ENCODE measurements around the gene HNF1A. TPM values are rescaled to one million over a fixed set of nuclear protein-coding genes. Genes with fewer than 3 reads are reported as not detected.
A peak's percentile ranks its signal among the peaks of the same experiment; 100 is the strongest.

The HNF1A gene
- total and polyA plus RNA-seq, 2 of the 13 experiments (the other 11 are each of a cell fraction or from before 2014, with no cell fraction given): 13.4 to 34.7 TPM

GRCh38 chr12:120979862-120980696 is 1.7 kb downstream of the HNF1A start (continued):
- no peak; the same call in 1 of the 2 replicates for TF ChIP-seq ZNF335 (CRISPR knock-in tag; IDR thresholded peaks at IDR 0.05)
- peak; percentile 90 for TF ChIP-seq PATZ1 (CRISPR knock-in tag; IDR thresholded peaks at IDR 0.05)
- no peak for TF ChIP-seq ZNF34 (CRISPR knock-in tag; IDR thresholded peaks at IDR 0.05; ENCODE audit: borderline replicate concordance)
- 0 out of 2 replicates have a peak, but pooled peaks have one; percentile 44 for TF ChIP-seq BRCA1 (CRISPR knock-in tag; IDR thresholded peaks at IDR 0.05)
- no peak for TF ChIP-seq ZNF513 (CRISPR knock-in tag; conservative IDR thresholded peaks at IDR 0.05)
- peak; percentile 76; the same call in 1 of the 2 replicates for TF ChIP-seq ZNF264 (CRISPR knock-in tag; IDR thresholded peaks at IDR 0.05)
- TF ChIP-seq ZNF839 (CRISPR knock-in tag; IDR thresholded peaks at IDR 0.05; ENCODE audit: borderline replicate concordance): 0 out of 2 replicates have a peak, but pooled peaks have one; percentile 61
- TF ChIP-seq ZNF776 (CRISPR knock-in tag; IDR thresholded peaks at IDR 0.05): no peak
- TF ChIP-seq ZNF678 (CRISPR knock-in tag; IDR thresholded peaks at IDR 0.05): no peak
- no peak for TF ChIP-seq ELF4 (CRISPR knock-in tag; IDR thresholded peaks at IDR 0.05; ENCODE audit: borderline replicate concordance)
- no peak for TF ChIP-seq ZNF564 (CRISPR knock-in tag; IDR thresholded peaks at IDR 0.05)
- TF ChIP-seq ZNF30 (CRISPR knock-in tag; IDR thresholded peaks at IDR 0.05): no peak
- TF ChIP-seq SUZ12 (IDR thresholded peaks at IDR 0.05; ENCODE audit: low read depth, low read length): no peak
- TF ChIP-seq TOE1 (CRISPR knock-in tag; IDR thresholded peaks at IDR 0.05): no peak
- peak; percentile 55 for TF ChIP-seq HNRNPH1 (optimal IDR thresholded peaks at IDR 0.05; ENCODE audit: low read depth, low read length)
- 0 out of 2 replicates have a peak, but pooled peaks have one; percentile 84 for TF ChIP-seq ZBTB46 (CRISPR knock-in tag; IDR thresholded peaks at IDR 0.05; ENCODE audit: borderline replicate concordance)
- no peak for TF ChIP-seq ZBTB33 (CRISPR knock-in tag; IDR thresholded peaks at IDR 0.05)
- no peak for TF ChIP-seq ZNF3 (CRISPR knock-in tag; IDR thresholded peaks at IDR 0.05)
- no peak for TF ChIP-seq EED (CRISPR knock-in tag; IDR thresholded peaks at IDR 0.05)
- TF ChIP-seq ZFP37 (CRISPR knock-in tag; IDR thresholded peaks at IDR 0.05; ENCODE audit: borderline replicate concordance): no peak; the same call in 1 of the 2 replicates
- no peak; the same call in 1 of the 2 replicates for TF ChIP-seq KDM5A (IDR thresholded peaks at IDR 0.05; ENCODE audit: borderline replicate concordance, low read length)
- TF ChIP-seq CEBPG (CRISPR knock-in tag; IDR thresholded peaks at IDR 0.05): no peak; the same call in none of the 2 replicates
- 0 out of 2 replicates have a peak, but pooled peaks have one; percentile 24 for TF ChIP-seq ZSCAN29 (CRISPR knock-in tag; conservative IDR thresholded peaks at IDR 0.05)

Measured in HepG2 (cell line).